ENCODE measurements around the gene SLC19A1.

The SLC19A1 gene

DNA sequence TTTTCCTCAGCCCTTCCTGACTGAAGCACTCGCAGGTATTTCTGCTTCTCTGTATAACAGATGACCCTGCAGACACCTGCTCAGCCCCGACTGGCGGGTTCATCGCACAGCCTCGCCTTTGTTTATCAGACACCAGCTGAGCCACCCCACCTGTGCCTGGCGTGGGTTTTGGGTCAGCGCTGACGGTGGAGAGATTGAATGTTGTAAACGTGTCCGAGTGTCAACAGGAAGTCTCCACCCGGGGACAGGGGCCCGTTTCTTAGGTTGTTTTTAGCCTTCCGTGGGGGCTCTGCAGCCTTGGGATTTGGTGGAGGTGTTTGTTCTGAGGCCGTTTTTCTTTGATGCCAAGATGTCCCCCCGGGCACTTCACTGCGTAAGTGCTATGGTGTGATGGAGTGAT is 77.1 kb downstream of the SLC19A1 start:
- Mint-ChIP-seq H3K27ac (peak overlapping the region in 2 of 3 experiments; percentile 22 to 40), H3K9me3 (peaks cover 25% of the 10 kb centered on the region), H3K4me1 (peaks cover 24% of the 10 kb centered on the region), H3K36me3 (ENCODE audit: low read depth) (peaks cover 37% of the 10 kb centered on the region), H3K4me3 (peak overlapping the region in 1 of 3 experiments; percentile 23), H3K27me3 (ENCODE audit: low read depth) (no peaks in the 10 kb centered on the region)
- TF ChIP-seq, protein P1, sequence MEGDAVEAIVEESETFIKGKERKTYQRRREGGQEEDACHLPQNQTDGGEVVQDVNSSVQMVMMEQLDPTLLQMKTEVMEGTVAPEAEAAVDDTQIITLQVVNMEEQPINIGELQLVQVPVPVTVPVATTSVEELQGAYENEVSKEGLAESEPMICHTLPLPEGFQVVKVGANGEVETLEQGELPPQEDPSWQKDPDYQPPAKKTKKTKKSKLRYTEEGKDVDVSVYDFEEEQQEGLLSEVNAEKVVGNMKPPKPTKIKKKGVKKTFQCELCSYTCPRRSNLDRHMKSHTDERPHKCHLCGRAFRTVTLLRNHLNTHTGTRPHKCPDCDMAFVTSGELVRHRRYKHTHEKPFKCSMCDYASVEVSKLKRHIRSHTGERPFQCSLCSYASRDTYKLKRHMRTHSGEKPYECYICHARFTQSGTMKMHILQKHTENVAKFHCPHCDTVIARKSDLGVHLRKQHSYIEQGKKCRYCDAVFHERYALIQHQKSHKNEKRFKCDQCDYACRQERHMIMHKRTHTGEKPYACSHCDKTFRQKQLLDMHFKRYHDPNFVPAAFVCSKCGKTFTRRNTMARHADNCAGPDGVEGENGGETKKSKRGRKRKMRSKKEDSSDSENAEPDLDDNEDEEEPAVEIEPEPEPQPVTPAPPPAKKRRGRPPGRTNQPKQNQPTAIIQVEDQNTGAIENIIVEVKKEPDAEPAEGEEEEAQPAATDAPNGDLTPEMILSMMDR (IDR thresholded peaks at IDR 0.05; ENCODE audit: unreplicated experiment in 3 of 3), result no peak

DNA sequence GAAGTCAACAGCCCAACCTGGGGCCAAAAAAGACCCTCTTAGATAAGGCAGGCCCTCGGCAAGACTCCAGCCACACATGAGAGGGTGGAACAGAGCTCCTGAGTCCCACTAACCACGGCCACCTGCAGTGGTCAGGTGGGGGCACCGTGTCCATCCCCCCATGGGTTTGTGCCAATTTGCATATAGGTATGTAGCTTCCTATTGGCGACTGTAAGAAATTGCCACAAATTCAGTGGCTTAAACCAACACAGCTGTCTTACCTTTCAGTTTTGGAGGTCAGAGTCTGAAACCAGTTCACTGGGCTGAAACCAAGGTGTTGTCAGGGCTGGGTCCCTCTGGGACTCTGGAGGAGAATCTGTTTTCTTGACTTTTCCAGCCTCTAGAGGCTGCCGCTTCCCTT is 77.9 kb downstream of the SLC19A1 start:
- Mint-ChIP-seq H3K27me3 (ENCODE audit: low read depth) (no peaks in the 10 kb centered on the region), H3K27ac (no peak overlapping the region), H3K4me3 (no peak overlapping the region), H3K9me3 (peaks cover 25% of the 10 kb centered on the region), H3K36me3 (ENCODE audit: low read depth) (peaks cover 37% of the 10 kb centered on the region), H3K4me1 (peaks cover 17% of the 10 kb centered on the region)
- TF ChIP-seq, protein P1 (IDR thresholded peaks at IDR 0.05; ENCODE audit: unreplicated experiment in 3 of 3), result no peak

DNA sequence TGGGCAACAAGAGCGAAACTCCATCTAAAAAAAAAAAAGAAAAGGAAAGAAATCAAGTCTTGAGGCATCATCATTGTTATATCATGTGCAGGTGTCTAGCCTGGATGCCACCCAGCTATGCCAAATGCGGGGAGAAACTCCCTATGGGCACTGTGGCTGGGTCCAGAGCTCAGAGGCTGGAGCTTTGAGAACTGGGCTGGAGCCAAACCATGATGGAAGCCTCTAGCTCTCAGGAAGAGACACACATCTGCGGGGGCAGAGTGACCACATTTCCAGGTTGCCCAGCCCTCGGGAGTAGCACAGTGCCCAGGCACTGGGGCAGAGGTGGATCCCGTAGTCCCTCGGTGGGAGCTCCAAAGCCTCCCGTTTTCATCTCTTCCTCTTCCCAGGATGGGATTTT is 78.4 kb downstream of the SLC19A1 start:
- H3K4me3 Mint-ChIP-seq, result no peak overlapping the region
- H3K4me1 Mint-ChIP-seq, result peaks cover 17% of the 10 kb centered on the region
- peaks cover 37% of the 10 kb centered on the region for H3K36me3 Mint-ChIP-seq (ENCODE audit: low read depth)
- H3K9me3 Mint-ChIP-seq, result peaks cover 25% of the 10 kb centered on the region
- TF ChIP-seq, protein P1 (IDR thresholded peaks at IDR 0.05; ENCODE audit: unreplicated experiment in 3 of 3), result no peak
- no peaks in the 10 kb centered on the region for H3K27me3 Mint-ChIP-seq (ENCODE audit: low read depth)
- no peak overlapping the region for H3K27ac Mint-ChIP-seq

DNA sequence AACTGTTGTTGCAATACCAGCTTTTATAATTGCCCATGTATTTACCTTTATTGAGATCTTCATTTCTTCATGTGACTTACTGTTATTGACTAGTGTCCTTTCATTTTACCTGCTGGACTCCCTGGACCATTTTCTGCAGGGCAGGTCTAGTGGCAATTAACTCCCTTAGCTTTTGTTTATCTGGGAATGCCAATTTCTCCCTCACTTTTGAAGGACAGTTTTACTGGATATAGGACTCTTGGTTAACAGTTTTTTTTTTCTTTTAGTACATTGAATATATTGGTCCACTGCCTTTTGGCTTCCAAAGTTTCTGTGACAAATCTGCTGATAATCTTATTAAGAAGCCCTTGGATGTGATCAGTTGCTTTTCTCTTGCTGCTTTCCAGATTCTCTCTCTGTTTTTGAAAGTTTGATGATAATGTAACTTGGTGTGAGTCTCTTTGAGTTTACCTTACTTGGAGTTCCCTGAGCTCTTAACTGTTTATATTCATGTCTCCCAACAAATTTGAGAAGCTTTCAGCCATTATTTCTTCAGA is 80.4 kb downstream of the SLC19A1 start:
- H3K36me3 Mint-ChIP-seq (ENCODE audit: low read depth), result peaks cover 37% of the 10 kb centered on the region
- peaks cover 25% of the 10 kb centered on the region for H3K9me3 Mint-ChIP-seq
- H3K27ac Mint-ChIP-seq, result no peak overlapping the region
- TF ChIP-seq, protein P1 (IDR thresholded peaks at IDR 0.05; ENCODE audit: unreplicated experiment in 3 of 3), result no peak
- peaks cover 22% of the 10 kb centered on the region for H3K4me1 Mint-ChIP-seq
- no peaks in the 10 kb centered on the region for H3K27me3 Mint-ChIP-seq (ENCODE audit: low read depth)
- H3K4me3 Mint-ChIP-seq, result no peak overlapping the region

DNA sequence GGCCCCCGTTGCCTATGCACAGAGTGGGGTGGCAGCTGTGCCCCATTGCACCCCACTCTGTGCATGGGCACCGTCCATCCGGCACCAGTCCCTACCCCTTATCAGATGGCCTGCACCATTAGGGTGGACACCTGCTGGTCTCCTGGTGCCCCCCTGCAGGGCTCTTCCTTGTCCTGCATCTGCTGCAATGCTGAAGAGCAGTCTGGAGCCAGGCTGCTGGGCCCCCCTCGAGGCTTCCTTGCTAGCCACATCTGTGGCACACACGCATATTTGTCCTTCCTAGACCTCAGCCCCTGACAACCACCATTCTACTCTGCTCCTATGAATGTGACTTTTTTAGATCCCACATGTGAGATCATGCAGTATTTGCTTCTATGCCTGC is 80.9 kb downstream of the SLC19A1 start:
- Mint-ChIP-seq H3K27ac (no peak overlapping the region), H3K27me3 (ENCODE audit: low read depth) (no peaks in the 10 kb centered on the region), H3K9me3 (peaks cover 25% of the 10 kb centered on the region), H3K4me3 (no peak overlapping the region), H3K36me3 (ENCODE audit: low read depth) (peaks cover 37% of the 10 kb centered on the region), H3K4me1 (peaks cover 22% of the 10 kb centered on the region)
- TF ChIP-seq, protein P1 (IDR thresholded peaks at IDR 0.05; ENCODE audit: unreplicated experiment in 3 of 3), result no peak

DNA sequence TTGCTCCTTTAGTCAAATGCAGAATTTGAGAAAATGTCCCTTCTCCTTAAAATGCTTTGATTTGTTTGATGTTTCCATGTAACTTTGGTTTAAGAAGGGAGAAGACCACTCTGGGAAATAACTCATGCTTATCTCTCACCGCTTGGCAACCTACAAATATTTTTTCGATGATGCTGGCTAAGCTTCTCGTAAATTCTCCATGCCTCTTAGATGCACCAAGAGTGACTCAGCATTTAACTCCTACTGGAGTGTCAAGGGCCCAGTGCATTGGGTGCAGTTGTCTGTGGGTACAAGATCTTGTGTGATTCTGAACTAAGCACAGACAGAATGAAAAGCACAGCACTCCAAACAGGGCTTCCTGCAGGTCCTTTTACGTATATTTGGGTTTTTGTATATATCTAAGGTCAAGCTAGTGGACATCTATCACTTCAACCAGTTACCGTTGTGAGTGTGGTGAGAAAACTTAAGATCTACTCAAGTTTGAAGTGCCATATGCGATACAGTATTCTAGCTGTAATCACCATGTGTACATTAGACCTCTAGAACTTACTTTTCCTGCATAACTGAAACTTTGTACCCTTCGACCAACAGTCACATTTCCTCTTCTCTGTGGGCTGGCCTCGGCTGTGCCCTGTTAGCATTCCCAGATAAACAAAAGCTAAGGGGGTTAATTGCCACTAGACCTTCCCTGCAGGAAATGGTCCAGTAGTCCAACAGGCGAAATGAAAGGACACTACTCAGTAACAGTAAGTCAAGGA is 81.5 kb downstream of the SLC19A1 start:
- peaks cover 25% of the 10 kb centered on the region for H3K9me3 Mint-ChIP-seq
- TF ChIP-seq, protein P1 (IDR thresholded peaks at IDR 0.05; ENCODE audit: unreplicated experiment in 3 of 3), result no peak
- H3K27ac Mint-ChIP-seq, result peak overlapping the region in 2 of 3 experiments; percentile 82
- H3K4me3 Mint-ChIP-seq, result peak overlapping the region in 1 of 3 experiments; percentile 20
- H3K4me1 Mint-ChIP-seq, result peaks cover 22% of the 10 kb centered on the region
- H3K36me3 Mint-ChIP-seq (ENCODE audit: low read depth), result peaks cover 37% of the 10 kb centered on the region
- no peaks in the 10 kb centered on the region for H3K27me3 Mint-ChIP-seq (ENCODE audit: low read depth)
